NCI-H1048 (cell line): ENCODE results near the gene DEPP1.

Source experiments
- DNase-seq: peaks from one replicate; lab custom pipeline; 2025; lab: John Stamatoyannopoulos, UW

Gene DEPP1

DNA sequence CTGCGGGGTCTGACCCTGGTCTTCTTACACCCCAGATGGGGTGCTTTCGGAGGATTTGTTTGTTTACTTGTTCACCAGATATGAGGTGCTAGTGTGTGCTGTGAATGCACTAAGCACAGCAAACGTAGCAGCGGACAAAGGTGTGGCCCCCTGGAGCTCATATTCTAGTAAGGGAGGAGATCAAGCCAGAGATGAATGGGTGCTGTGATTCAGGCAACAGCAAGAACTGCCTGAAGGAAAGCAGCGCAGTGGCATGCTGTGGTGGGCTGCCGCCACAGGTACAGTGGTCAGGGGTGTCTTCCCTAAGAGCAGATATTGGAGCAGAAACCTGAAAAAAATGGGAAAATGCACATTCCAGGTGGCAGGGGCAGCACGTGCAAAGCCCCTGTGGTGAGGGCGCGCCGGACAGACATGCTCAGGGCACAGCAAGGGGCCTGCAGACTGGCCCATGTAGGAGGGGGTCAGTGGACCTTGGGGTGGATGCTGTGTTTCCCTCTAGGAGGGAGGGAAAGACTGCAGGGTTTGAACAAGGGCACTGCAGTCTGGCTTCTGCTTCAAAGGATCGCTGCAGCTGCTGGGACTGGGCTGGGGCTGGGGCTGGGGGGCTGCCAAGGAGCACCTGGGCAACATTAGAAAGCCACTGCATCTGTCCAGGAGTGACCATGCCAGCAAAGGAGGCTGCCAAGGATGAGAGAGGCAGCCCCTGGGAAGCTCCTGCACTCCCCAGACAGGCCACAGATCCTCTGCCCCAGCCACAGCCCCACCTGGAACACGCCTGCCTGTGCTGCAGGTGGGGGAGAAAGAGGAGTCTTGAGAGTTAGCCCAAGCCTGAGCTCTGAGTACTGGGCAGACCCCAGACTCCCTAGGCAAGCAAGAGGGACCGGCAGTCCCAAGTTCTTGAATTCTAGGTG, 927 bp upstream of the DEPP1 start:
- no peak for DNase-seq

DNA sequence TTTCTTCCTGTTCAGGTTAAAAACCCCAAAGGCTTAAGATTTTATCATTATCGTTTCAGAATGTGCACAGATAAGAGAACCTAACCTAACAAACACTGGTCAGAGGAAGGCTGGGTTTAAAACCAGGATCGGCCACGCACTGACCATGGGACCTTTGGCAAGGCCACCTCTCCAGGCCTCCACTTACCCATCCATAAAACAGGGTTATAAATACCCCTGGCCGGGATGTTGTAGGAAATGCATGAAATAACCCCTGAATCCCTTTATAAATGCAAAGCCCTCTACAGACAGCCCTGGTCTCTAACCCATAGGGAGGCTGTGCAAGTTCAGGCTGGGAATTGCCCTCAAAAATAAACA, 418 bp downstream of the DEPP1 start:
- no peak for DNase-seq

DNA sequence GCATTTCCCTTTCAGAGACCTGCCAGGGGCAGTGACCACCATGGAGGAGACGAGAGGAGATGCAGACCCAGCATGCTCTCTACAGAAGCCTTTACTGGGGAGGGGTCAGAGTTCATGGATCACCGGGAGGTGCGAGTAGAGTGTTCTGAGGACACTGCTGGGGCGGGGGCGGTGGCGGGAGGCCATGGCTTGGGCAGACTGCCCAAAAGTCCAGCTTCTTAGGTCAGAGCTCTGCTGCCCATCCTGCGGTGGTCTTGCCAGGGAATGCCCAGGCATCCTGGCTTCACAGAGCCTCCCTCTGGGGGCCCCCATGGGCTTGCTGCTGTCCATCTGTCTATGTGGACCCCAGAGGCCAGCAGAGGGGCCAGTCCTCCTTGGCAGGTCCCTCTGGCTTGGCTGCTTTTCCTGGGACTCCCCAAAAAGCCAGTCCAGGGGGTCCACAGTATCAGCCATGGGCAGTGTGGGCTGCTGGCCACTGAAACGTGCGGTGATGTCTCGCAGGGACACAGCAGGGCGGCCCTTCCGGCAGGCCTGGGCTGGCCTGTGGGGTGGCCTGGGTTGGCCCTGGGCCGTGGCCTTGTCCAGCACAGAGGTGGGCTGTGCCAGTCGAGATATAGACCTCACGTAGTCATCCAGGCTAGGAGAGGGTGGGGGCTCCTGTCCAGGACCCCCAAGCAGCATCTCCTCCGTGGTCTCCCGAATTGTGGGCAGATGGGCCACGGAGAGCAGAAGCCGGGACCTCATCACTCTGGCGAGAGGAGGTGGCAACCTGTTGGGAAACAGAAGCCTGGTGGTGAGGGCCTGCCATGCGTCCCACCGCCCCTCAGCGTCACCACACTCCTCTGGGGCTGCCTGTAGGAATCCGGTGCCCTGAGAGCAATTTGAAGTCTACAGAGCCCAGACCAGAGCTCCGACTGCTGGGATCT, 1.1 kb downstream of the DEPP1 start:
- no peak for DNase-seq

DNA sequence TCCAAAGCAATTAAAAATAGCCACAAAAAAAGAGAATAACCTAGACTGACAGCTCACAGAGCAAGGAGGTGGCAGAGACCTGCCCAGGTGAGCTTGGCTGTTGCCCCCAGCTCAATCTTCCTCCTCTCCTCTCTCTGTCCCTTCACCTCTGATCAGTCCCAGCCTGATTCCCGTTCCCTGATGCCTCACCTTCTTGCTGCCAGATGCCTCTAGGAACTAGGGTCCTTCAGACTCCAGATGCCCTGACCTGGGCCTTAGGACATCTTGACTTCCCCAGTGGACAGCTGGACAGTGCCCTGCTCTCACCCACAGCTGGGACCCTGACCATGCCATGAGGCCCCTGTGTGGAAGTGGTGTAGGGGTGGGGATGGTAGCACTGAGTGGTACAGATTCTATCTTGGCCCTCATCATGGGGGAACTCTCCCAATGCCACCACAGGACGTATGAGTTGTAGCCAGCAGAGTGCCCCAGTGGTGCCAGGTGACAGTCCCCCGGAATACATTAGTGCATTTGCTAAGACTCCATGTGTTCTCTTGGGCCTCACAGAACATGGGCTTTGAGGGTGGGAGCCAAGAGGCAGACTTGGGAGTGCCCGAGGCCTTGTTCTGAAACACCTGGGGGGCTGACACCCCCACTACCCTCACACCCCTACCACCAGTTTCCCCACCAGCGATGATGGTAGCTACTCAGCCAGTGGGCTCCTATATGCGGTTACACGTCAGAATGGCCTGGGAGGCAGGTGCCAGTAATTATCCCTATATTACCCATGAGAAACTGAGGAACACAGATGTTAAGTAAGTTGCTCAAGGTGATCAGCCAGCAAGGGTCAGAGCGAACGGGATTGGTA, 2.0 kb downstream of the DEPP1 start:
- no peak for DNase-seq

DNA sequence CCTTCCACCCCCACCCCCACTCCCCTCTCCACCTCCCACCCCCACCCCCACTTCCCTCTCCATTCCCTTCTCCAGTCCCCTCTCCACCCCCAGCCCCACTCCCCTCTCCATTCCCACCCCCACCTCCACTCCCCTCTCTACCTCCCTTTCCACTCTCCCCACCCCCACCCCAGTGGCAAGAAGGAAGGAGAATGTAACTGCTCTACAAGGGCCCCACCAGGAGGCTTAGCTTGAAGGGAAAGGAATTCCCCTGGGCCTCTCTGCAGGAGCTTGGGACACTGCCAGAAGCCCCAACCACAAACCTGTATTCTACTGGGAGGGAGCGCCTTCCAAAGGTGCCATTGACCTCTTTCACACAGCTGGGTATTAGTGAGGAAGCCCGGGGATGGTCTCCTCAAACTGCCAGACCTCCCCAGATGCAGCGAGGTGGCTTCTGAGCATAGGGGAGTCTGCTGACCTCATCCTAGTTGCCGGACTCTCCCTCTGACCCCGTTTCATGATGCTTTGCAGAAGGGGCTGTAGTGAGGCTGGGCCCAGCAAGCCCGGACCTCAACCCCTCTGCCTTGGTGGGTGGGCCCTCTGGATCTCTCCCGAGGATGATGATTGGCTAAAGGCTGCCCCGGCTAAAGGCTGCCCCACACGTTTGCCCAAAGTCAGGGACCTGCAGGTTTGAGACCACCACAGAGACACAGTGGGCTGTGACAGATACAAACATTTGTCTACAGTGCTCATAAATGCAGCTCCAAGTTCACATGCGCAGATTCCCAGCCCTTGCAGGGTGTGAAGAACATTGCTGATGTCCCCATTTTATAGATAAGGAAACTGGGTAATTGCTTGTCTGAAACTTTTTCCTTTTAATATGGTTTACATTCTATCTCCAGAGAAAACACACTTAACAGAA, 2.9 kb downstream of the DEPP1 start:
- no peak for DNase-seq

DNA sequence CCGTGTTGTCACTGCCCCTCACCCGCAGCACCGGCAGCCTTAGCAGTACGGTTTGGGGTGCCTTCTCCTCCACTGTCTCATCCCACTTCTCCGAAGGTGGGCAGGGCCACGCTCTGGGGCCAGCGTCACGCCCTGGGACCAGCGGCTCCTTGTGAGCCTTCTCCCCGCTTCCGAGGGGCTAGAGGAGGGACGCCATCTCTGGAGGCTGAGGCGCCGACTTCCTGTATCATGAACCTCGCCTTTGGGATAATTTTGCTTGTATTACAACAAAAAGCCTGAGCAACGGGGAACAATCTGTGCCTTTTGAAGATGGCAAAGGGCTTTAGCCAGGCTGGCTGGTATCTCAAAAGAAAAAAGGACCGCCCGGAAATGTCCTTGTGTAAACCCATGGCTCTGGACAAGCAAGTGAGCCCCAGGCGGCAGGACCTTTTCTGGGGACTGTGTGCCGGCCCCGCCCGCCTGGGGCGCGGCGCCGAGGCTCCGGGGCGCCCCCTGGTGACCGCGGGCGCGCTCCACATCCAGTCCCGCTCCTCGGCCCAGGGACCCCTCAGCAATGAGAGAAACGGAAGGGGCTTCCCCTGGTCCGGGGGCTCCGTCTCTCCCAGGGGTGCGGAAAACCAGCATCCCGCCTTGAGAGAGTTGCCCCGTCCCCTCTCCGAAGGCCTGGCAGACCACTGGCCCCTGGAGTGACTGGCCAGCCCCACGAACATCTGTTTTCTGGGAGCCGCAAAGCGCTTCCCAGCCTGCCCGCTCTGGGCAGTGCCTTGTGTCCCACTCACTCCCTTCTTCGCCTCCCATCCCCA, 3.8 kb downstream of the DEPP1 start:
- DNase-seq: no peak

DNA sequence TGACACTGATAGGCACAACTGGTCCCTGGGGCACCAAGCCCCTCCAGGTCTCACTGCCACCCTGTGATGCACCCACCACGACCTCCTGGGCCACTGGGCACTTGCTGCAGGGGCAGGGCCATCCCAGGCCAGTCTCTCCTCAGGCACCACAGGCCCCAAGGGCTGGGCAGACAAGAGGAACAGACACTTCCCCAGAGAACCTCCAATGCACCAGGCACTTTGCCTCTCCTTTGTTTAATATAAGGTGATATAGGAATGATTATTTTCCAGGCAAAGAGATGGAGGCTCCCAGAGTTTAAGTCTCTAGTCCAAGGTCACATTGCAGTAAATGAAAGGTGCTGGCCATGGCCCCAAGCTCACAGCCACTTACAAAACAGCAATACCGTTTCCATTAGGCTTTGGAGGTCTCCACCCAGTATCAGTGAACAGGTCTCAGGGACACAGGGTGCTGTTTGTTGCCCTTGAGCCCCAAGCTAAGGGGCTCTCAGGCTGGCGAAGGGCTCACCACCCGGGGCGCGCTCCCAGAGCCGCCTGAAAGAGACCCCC, 4.5 kb downstream of the DEPP1 start:
- no peak for DNase-seq

DNA sequence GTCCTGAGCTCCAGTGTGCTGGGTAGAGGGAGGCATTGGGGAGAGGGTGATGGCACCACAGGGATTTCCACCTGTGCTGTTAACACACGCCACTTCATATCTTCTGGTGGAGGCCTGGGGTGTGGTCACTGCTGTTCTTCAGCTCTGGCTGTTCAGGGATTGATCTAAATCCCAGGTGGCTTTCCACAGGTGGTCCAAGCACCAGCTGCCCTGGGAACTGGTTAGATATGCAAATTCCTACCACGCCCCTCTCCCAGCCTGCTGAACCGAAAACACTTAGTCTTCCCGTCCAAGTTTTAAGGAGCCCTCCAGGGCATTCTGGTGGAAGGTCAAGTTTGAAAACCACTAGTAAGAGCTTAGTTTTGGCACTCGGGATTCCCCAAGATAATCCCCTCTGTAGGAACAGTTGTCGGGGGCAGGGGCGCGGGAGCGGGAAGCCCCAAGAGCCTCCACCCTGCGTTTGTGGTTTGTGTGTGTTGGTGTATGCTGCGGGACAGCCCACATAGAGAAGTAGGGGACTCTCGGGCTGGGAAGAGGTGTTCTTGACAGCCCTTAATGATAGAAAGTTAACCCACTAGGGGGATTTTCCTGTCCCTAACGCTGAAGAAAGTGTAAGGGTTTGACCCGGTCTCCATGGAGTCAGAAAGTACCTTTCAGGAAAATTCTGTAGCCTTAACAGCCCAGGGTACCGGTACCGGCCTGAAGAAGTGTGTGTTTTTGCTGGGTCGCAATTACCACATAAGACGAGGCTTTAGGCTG, 5.1 kb downstream of the DEPP1 start:
- no peak for DNase-seq

DNA sequence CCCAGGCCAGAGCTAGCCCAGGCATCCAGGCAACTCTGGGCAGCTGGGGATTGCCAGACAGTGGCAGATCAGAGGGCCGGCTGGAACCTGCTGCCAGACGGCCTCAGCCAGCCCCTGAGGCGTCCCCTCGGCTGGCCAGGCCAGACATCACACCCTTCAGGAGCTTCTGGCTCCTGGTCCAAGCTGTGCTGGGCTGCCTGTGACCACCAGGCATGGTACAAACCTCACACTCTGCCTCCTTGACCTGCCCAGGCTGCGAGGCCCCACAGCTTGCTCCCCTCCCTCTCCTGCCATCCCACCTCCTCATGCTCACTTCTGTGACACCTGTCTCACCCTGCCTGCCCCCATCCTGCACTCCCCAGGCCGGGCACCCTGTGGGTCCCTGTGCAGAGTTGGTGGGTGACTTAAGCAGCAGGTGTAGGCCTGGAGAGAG, 5.7 kb downstream of the DEPP1 start:
- no peak for DNase-seq

DNA sequence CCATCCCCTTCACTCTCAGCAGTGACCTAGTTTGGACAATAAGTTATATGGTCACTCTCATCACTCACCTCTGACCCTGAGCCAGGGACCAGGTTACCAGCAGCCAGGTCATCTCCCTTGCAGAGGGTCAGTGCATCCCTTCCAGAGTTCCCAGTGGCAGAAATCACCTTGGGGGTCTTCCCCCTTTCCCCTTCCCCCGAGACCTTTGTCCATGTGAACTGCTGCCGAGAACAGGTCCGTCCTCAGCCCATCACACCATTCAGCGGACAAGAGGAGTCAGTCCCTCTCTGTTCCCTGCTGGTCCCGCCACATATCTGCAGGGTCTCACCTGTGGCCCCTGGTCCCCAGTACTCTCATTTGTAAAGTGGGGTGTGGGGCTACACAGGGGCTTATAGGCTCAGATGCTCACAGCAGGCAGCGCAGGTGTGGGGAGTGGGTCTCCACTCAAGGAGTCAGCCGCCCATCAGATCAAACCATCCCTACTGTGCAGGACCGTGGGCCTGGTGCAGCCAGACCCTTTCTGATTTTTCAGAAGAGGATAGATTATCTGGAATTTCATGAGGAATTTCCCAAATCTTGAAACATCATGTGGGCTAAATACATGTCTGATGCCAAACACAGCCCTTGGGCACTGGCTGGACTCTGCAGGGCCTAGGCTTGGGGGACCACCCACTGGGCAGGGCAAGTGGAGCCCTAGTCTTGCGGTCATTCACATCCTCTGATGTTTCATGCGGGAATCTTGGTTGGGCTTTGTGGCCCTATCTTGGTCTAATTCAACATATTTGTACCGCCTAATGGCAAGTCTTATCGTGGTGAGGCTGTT, 6.5 kb downstream of the DEPP1 start:
- DNase-seq: no peak

DNA sequence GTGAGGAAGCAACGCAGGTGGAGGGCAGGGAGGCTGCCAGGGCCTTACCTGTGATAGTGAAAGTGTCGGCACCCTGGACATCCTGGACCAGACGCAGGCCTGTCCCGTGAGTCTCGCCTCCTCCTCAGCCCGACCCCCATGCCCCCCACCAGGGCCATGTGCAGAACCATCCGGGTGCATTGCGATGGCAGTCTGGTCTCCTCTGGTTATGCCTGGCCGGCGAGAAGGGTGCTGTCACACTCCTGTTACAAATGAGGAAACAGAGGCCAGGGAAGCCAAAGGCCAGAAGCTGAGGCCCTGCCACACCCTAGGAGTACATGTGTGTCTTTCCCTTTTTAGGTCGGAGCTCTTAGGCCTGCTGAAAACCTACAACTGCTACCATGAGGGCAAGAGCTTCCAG, 7.2 kb downstream of the DEPP1 start:
- DNase-seq: no peak

DNA sequence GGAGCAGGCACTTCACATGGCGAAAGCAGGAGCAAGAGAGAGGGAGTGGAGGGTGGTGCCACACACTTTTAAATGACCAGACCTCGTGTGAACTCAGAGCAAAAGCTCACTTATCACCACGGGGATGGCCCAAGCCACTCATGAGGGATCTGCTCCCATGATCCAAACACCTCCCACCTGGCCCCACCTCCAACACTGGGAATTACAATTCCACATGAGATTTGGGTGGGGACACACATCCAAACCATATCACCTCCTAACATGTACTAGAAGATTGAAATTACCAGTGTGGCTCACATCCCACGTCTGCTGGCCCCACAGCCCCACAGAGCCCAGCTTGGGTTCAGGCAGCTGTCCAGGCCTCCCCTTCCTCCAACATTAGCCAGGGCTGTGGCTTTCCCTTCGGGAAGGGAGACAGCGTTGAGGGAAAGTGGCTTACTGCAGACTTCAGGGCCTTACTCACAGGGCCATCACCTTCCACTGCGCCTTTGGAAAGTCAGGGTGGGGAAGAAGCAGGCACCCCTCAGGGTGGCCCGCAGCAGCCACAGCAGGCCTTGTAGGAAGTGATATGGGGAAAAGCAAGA, 7.7 kb downstream of the DEPP1 start:
- no peak for DNase-seq

DNA sequence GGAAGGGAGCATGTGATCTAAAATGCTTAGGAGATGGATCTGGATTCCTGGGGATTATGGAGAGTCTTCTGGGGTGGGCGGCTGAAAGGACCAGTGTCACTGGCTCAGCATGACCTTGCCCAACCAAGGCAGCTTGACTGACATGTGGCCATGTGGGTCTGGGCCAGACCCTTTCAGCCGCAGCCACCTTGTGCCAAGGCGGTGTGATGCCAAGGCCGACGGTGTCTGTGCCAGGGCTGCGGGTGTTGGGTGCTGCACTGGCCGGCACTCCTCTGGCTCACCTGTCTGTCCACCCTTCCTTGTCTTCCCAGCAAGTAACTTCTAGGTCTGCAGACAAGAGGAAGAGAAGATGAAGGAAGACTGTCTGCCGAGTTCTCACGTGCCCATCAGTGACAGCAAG, 8.8 kb downstream of the DEPP1 start:
- no peak for DNase-seq

DNA sequence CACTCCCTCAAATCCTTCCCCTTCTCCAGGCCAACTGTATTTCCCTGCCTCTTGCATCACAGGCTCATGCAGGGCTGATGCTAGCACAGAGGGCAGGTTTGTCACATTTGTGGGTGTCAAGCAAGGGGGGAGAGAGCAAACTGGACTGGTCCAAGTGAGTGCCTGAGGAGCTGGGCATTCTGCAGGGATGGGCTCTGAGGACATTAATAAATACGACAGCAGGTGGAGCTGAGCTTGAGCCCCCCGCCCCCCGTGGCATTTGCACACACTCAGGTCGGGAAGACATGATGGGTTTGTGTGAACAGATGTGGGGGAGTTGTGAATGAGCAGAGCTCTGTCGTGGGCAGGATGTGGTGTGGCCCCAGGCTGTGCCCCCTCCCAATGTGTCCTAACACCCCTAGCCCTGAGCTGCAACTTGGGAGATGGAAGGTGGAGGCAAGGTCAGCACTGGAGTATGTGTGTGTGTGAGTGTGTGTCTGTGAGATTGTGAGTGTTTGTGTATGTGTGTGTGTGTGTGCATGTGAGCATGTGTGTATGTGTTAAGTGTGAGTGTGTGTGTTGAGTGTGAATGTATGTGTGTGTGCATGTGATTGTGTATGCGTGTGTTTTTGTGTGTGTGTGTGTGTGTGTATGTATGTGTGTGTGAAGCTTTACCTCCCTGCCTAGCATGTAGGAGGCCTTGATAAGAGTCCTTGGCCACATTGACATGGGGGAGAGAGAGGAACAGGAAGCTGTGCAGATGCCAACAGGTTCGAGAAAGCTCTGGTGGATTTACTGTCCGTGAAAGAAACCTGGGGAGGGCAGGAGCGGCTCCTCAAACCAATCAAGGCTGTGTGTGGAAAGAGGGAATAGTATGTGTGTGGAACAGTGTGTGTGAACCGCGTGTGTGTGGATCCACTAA, 9.9 kb downstream of the DEPP1 start:
- no peak for DNase-seq

DNA sequence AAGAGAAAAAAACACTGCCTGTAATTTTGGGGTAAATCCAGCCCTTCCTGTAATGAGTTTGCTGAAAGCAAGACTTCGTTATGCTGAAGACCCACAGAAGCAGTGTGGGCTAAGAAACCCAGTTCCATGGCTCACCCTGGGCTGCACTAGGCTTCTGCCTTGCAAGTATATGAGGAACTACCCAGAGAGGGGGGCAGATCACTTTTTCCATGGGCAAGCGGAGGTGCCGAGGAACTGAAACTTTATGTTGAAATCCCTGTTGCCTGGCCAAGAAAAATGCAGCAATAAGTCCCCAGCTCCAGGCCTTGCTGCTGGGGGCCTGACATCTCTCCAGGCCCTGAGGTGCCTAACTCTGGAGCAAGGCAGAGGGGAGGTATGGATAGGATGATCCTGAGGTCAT, 10.5 kb downstream of the DEPP1 start:
- DNase-seq: no peak

DNA sequence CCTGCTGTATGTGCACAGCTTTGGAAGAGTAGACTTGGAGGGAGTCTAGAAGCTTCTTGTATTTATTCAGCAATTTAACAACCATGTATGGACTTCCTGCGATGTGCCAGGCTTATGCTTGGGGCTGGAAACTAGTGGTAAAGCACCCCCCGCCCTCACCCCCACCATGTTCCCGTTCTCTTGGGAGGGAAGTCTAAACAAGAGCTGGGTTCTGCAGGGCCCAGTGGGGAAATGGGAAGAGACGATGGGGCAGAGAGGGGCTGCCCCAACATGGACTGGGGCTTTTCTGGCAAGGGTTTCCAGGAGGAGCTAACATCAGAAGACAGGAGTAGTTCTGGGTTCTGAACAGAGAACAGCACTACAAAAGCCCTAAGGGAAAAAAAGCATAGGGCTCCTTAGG, 11.0 kb downstream of the DEPP1 start:
- DNase-seq: no peak
